Measurements from ENCODE around the gene EPN1. TPM values are rescaled to one million over a fixed set of nuclear protein-coding genes. Genes with fewer than 3 reads are reported as not detected.
"Not testable (repeated sequence)": the region's sequence is repeated elsewhere in the genome, so short reads cannot be mapped to it uniquely, and the experiment has no call there.

EPN1 gene
- total RNA-seq, 1 donor from 2014 or later: 115 TPM

- H3K27me3 Mint-ChIP-seq: no peaks in the 10 kb centered on the region
- peaks cover 49% of the 10 kb centered on the region for H3K9me3 Mint-ChIP-seq (ENCODE audit: low read depth)
- no peak overlapping the region for H3K4me3 Mint-ChIP-seq (ENCODE audit: low read depth)
- TF ChIP-seq, protein P1, sequence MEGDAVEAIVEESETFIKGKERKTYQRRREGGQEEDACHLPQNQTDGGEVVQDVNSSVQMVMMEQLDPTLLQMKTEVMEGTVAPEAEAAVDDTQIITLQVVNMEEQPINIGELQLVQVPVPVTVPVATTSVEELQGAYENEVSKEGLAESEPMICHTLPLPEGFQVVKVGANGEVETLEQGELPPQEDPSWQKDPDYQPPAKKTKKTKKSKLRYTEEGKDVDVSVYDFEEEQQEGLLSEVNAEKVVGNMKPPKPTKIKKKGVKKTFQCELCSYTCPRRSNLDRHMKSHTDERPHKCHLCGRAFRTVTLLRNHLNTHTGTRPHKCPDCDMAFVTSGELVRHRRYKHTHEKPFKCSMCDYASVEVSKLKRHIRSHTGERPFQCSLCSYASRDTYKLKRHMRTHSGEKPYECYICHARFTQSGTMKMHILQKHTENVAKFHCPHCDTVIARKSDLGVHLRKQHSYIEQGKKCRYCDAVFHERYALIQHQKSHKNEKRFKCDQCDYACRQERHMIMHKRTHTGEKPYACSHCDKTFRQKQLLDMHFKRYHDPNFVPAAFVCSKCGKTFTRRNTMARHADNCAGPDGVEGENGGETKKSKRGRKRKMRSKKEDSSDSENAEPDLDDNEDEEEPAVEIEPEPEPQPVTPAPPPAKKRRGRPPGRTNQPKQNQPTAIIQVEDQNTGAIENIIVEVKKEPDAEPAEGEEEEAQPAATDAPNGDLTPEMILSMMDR (IDR thresholded peaks at IDR 0.05; ENCODE audit: unreplicated experiment): no peak
- H3K27ac Mint-ChIP-seq: no peak overlapping the region
- no peaks in the 10 kb centered on the region for H3K4me1 Mint-ChIP-seq (ENCODE audit: low read depth)
- no peak for DNase-seq (ENCODE audit: low spot score, unreplicated experiment)
- H3K36me3 Mint-ChIP-seq (ENCODE audit: insufficient read depth): no peaks in the 10 kb centered on the region
Measured at GRCh38 chr19:55720214-55720746, 45.3 kb downstream of the EPN1 start.

GRCh38 chr19:55720801-55721200 lies 45.8 kb downstream of the EPN1 start:
- Mint-ChIP-seq H3K27ac (no peak overlapping the region), H3K9me3 (ENCODE audit: low read depth) (peaks cover 52% of the 10 kb centered on the region), H3K27me3 (no peaks in the 10 kb centered on the region), H3K4me3 (ENCODE audit: low read depth) (no peak overlapping the region), H3K4me1 (ENCODE audit: low read depth) (no peaks in the 10 kb centered on the region), H3K36me3 (ENCODE audit: insufficient read depth) (no peaks in the 10 kb centered on the region)
- TF ChIP-seq, protein P1 (IDR thresholded peaks at IDR 0.05; ENCODE audit: unreplicated experiment): no peak
- DNase-seq (ENCODE audit: low spot score, unreplicated experiment): no peak

DNA sequence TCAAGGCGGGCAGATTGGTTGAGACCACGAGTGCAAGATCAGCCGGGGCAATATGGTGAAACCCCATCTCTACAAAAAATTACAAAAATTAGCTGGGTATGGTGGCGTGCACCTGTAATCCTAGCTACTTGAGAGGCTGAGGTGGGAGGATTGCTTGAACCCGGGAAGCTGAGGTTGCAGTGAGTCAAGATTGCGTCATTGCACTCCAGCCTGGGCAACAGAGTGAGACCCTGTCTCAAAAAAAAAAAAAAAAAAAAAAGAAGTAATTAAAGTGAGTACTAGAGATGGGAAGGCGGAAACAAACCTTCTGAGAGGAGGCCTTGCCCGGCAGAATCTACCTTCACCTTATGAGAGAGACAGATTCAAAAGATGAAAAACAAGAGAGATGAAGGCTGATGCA lies 48.5 kb downstream of the EPN1 start:
- DNase-seq (ENCODE audit: low spot score, unreplicated experiment): no peak
- no peak overlapping the region for H3K27ac Mint-ChIP-seq
- H3K27me3 Mint-ChIP-seq: no peaks in the 10 kb centered on the region
- H3K4me1 Mint-ChIP-seq (ENCODE audit: low read depth): no peaks in the 10 kb centered on the region
- no peak overlapping the region for H3K4me3 Mint-ChIP-seq (ENCODE audit: low read depth)
- H3K36me3 Mint-ChIP-seq (ENCODE audit: insufficient read depth): no peaks in the 10 kb centered on the region
- peaks cover 53% of the 10 kb centered on the region for H3K9me3 Mint-ChIP-seq (ENCODE audit: low read depth)
- TF ChIP-seq, protein P1 (IDR thresholded peaks at IDR 0.05; ENCODE audit: unreplicated experiment): no peak

GRCh38 chr19:55730378-55730777 lies 55.4 kb downstream of the EPN1 start:
- H3K36me3 Mint-ChIP-seq (ENCODE audit: insufficient read depth); DNase-seq (ENCODE audit: low spot score, unreplicated experiment); H3K4me1 Mint-ChIP-seq (ENCODE audit: low read depth); H3K27ac Mint-ChIP-seq; H3K4me3 Mint-ChIP-seq (ENCODE audit: low read depth); H3K27me3 Mint-ChIP-seq: not testable (repeated sequence)
- H3K9me3 Mint-ChIP-seq (ENCODE audit: low read depth): peaks cover 58% of the 10 kb centered on the region

DNA sequence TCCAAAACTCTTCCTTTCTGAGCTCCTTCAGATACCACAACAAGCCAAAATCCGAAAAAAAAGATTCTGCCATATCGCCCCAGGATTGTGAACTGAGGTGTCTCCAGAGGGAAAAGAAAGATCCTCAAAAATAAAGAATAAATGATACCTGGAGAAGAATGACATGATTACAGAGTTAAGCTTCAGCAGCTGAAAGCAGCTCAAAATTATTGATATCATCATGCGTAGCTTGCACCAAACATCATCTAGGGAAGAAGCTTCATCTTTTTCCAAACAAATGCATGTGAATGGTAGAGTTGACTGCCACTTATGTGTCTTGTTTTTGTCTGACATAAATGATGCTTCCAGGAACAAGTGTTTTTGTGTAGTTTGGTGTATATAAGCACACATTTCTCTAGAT lies 63.3 kb downstream of the EPN1 start, which contains the start of gene NLRP9:
Gene NLRP9, minus strand, starts transcription at position 101 of the 400 bp plus-strand sequence. Its CDS starts 28 bp downstream, at position 73.
- Mint-ChIP-seq H3K9me3 (ENCODE audit: low read depth) (peaks cover 41% of the 10 kb centered on the region), H3K4me3 (ENCODE audit: low read depth) (no peak within 1 kb of the TSS), H3K27ac (no peak within 1 kb of the TSS), H3K27me3 (no peaks in the 10 kb centered on the region), H3K4me1 (ENCODE audit: low read depth) (no peaks in the 10 kb centered on the region), H3K36me3 (ENCODE audit: insufficient read depth) (no peaks in the 10 kb centered on the region)
- TF ChIP-seq, protein P1 (IDR thresholded peaks at IDR 0.05; ENCODE audit: unreplicated experiment): no peak
- no peak for DNase-seq (ENCODE audit: low spot score, unreplicated experiment)

DNA sequence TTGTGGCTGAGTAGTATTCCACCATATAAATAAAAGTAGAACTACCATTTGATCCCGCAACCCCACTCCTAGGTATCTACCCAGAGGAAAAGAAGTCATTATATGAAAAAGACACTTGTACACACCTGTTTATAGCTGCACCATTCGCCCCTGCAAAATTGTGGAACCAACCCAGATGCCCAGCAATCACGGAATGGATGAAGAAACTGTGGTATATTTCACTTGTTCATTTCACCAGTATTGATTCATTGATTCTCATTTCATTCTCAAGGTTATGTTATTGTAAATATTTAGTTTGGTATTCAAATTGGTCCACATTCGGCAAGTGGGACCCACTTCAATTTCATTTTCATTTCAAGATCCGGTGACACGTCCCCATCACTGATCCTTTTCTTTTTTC lies 75.7 kb downstream of the EPN1 start:
- Mint-ChIP-seq H3K27me3 (no peaks in the 10 kb centered on the region), H3K4me3 (ENCODE audit: low read depth) (no peak overlapping the region), H3K36me3 (ENCODE audit: insufficient read depth) (peaks cover 1% of the 10 kb centered on the region), H3K27ac (no peak overlapping the region), H3K9me3 (ENCODE audit: low read depth) (peaks cover 45% of the 10 kb centered on the region), H3K4me1 (ENCODE audit: low read depth) (no peaks in the 10 kb centered on the region)
- DNase-seq (ENCODE audit: low spot score, unreplicated experiment): no peak
- TF ChIP-seq, protein P1 (IDR thresholded peaks at IDR 0.05; ENCODE audit: unreplicated experiment): no peak

All from progenitor cell of endocrine pancreas (in vitro differentiated cells).